Measurements from ENCODE around the gene HSF2BP. TPM values are rescaled to one million over a fixed set of nuclear protein-coding genes. Genes with fewer than 3 reads are reported as not detected.
"Not testable (repeated sequence)": the region's sequence is repeated elsewhere in the genome, so short reads cannot be mapped to it uniquely, and the experiment has no call there.

Gene HSF2BP
- total RNA-seq, 4 donors from 2014 or later = 0.29 to 5.7 (median 1.2) TPM; not detected in 1

- H3K9me3 ChIP-seq; H3K36me3 ChIP-seq; H3K4me1 ChIP-seq; intact Hi-C loops (cut with DNase I; ENCODE audit: low total_unique reads); H3K27ac ChIP-seq; H3K4me3 ChIP-seq; DNase-seq; H3K27me3 ChIP-seq: not testable (repeated sequence)
Measured at GRCh38 chr21:43514834-43515233, 144.5 kb downstream of the HSF2BP start.

- DNase-seq; H3K4me3 ChIP-seq; H3K36me3 ChIP-seq; H3K27me3 ChIP-seq; H3K27ac ChIP-seq; H3K4me1 ChIP-seq; intact Hi-C loops (cut with DNase I; ENCODE audit: low total_unique reads); H3K9me3 ChIP-seq: not testable (repeated sequence)
Measured at GRCh38 chr21:43513023-43513422, 146.3 kb downstream of the HSF2BP start.

- intact Hi-C loops (cut with DNase I; ENCODE audit: low total_unique reads); DNase-seq: not testable (repeated sequence)
Measured at GRCh38 chr21:43511209-43511608, 148.1 kb downstream of the HSF2BP start.

GRCh38 chr21:43510669-43511068 is 148.6 kb downstream of the HSF2BP start:
- DNase-seq; H3K36me3 ChIP-seq; H3K27me3 ChIP-seq; H3K4me3 ChIP-seq; H3K27ac ChIP-seq; H3K9me3 ChIP-seq; H3K4me1 ChIP-seq; intact Hi-C loops (cut with DNase I; ENCODE audit: low total_unique reads): not testable (repeated sequence)

More at GRCh38 chr21:43511209-43511608, 148.1 kb downstream of the HSF2BP start:
- H3K27ac ChIP-seq, H3K4me3 ChIP-seq, H3K27me3 ChIP-seq, H3K4me1 ChIP-seq, H3K9me3 ChIP-seq, H3K36me3 ChIP-seq: not testable (repeated sequence)

GRCh38 chr21:43503892-43504291 is 155.4 kb downstream of the HSF2BP start:
- H3K4me3 ChIP-seq; H3K4me1 ChIP-seq; H3K36me3 ChIP-seq; H3K27ac ChIP-seq; intact Hi-C loops (cut with DNase I; ENCODE audit: low total_unique reads); H3K9me3 ChIP-seq; H3K27me3 ChIP-seq; DNase-seq: not testable (repeated sequence)

- DNase-seq; H3K27ac ChIP-seq; H3K9me3 ChIP-seq; H3K4me3 ChIP-seq; H3K27me3 ChIP-seq; H3K36me3 ChIP-seq; H3K4me1 ChIP-seq; intact Hi-C loops (cut with DNase I; ENCODE audit: low total_unique reads): not testable (repeated sequence)
Measured at GRCh38 chr21:43503075-43503750, 156.1 kb downstream of the HSF2BP start.

- intact Hi-C loops (cut with DNase I; ENCODE audit: low total_unique reads); H3K27ac ChIP-seq; H3K4me3 ChIP-seq; H3K4me1 ChIP-seq; H3K36me3 ChIP-seq; H3K9me3 ChIP-seq; DNase-seq; H3K27me3 ChIP-seq: not testable (repeated sequence)
Measured at GRCh38 chr21:43502407-43503071, 156.7 kb downstream of the HSF2BP start.

- intact Hi-C loops (cut with DNase I; ENCODE audit: low total_unique reads); H3K4me3 ChIP-seq; H3K4me1 ChIP-seq: not testable (repeated sequence)
Measured at GRCh38 chr21:43498924-43499323, 160.4 kb downstream of the HSF2BP start.

GRCh38 chr21:43498065-43498464 is 161.2 kb downstream of the HSF2BP start:
- H3K36me3 ChIP-seq; DNase-seq; H3K27ac ChIP-seq; intact Hi-C loops (cut with DNase I; ENCODE audit: low total_unique reads); H3K4me1 ChIP-seq; H3K27me3 ChIP-seq; H3K9me3 ChIP-seq; H3K4me3 ChIP-seq: not testable (repeated sequence)

More at GRCh38 chr21:43498924-43499323, 160.4 kb downstream of the HSF2BP start:
- not testable (repeated sequence) for H3K27ac ChIP-seq, H3K36me3 ChIP-seq, H3K9me3 ChIP-seq, H3K27me3 ChIP-seq, DNase-seq

- H3K27me3 ChIP-seq; H3K27ac ChIP-seq; intact Hi-C loops (cut with DNase I; ENCODE audit: low total_unique reads); H3K4me3 ChIP-seq; H3K36me3 ChIP-seq; DNase-seq; H3K4me1 ChIP-seq; H3K9me3 ChIP-seq: not testable (repeated sequence)
Measured at GRCh38 chr21:43494279-43495012, 164.8 kb downstream of the HSF2BP start.

- not testable (repeated sequence) for H3K27ac ChIP-seq
Measured at GRCh38 chr21:43493471-43493870, 165.8 kb downstream of the HSF2BP start.

GRCh38 chr21:43488235-43488634 is 171.1 kb downstream of the HSF2BP start:
- intact Hi-C loops (cut with DNase I; ENCODE audit: low total_unique reads); H3K27ac ChIP-seq; H3K4me3 ChIP-seq; H3K36me3 ChIP-seq; H3K4me1 ChIP-seq; DNase-seq; H3K27me3 ChIP-seq; H3K9me3 ChIP-seq: not testable (repeated sequence)

More at GRCh38 chr21:43493471-43493870, 165.8 kb downstream of the HSF2BP start:
- H3K27me3 ChIP-seq; intact Hi-C loops (cut with DNase I; ENCODE audit: low total_unique reads); DNase-seq; H3K9me3 ChIP-seq; H3K4me3 ChIP-seq; H3K4me1 ChIP-seq; H3K36me3 ChIP-seq: not testable (repeated sequence)

GRCh38 chr21:43486051-43486450 is 173.2 kb downstream of the HSF2BP start:
- H3K4me3 ChIP-seq; H3K36me3 ChIP-seq; intact Hi-C loops (cut with DNase I; ENCODE audit: low total_unique reads); H3K27me3 ChIP-seq; H3K4me1 ChIP-seq; H3K27ac ChIP-seq; DNase-seq; H3K9me3 ChIP-seq: not testable (repeated sequence)
